HG02852 (cell line): ENCODE data around the gene SLC26A3.

Experiments used
- ATAC-seq: cut with Tn5 transposase; IDR thresholded peaks from one replicate; pipeline ENCODE4 v1.9.1; 2021; ENCODE audit warnings: mild to moderate bottlenecking, moderate library complexity; ENCODE audit not compliant: unreplicated experiment

SLC26A3 gene

GRCh38 chr7:107816011-107816566 is 13.1 kb upstream of the SLC26A3 start:
- no peak for ATAC-seq

- ATAC-seq: peak; percentile 51
These were observed 12.3 kb upstream of the SLC26A3 start for GRCh38 chr7:107815254-107815882.

- no peak for ATAC-seq
These were observed 10.5 kb upstream of the SLC26A3 start for GRCh38 chr7:107813524-107813923.

GRCh38 chr7:107811934-107812333 is 8.9 kb upstream of the SLC26A3 start:
- no peak for ATAC-seq

GRCh38 chr7:107810626-107811025 is 7.6 kb upstream of the SLC26A3 start:
- ATAC-seq: no peak

- ATAC-seq: no peak
These were observed 6.2 kb upstream of the SLC26A3 start for GRCh38 chr7:107809179-107809578.

- no peak for ATAC-seq
These were observed 3.3 kb downstream of the SLC26A3 start for GRCh38 chr7:107799647-107800264.

- ATAC-seq: no peak
These were observed 10.7 kb downstream of the SLC26A3 start for GRCh38 chr7:107792364-107792763.

- ATAC-seq: no peak
These were observed 13.4 kb downstream of the SLC26A3 start for GRCh38 chr7:107789647-107790046.

GRCh38 chr7:107788662-107789061 is 14.4 kb downstream of the SLC26A3 start:
- ATAC-seq: no peak

GRCh38 chr7:107788216-107788615 is 14.8 kb downstream of the SLC26A3 start:
- ATAC-seq: no peak

- no peak for ATAC-seq
These were observed 17.1 kb downstream of the SLC26A3 start for GRCh38 chr7:107785926-107786325.

GRCh38 chr7:107785170-107785569 is 17.9 kb downstream of the SLC26A3 start:
- no peak for ATAC-seq

GRCh38 chr7:107783648-107784047 is 19.4 kb downstream of the SLC26A3 start:
- ATAC-seq: no peak

GRCh38 chr7:107782374-107782773 is 20.6 kb downstream of the SLC26A3 start:
- ATAC-seq: no peak

- no peak for ATAC-seq
These were observed 23.4 kb downstream of the SLC26A3 start for GRCh38 chr7:107779647-107780099.

GRCh38 chr7:107778283-107778682 is 24.7 kb downstream of the SLC26A3 start:
- ATAC-seq: no peak

GRCh38 chr7:107777702-107778101 is 25.3 kb downstream of the SLC26A3 start:
- ATAC-seq: no peak

GRCh38 chr7:107773027-107773426 is 30.0 kb downstream of the SLC26A3 start:
- ATAC-seq: no peak

GRCh38 chr7:107768263-107768662 is 34.8 kb downstream of the SLC26A3 start:
- ATAC-seq: no peak

GRCh38 chr7:107767391-107767790 is 35.6 kb downstream of the SLC26A3 start:
- ATAC-seq: no peak

- ATAC-seq: no peak
These were observed 44.4 kb downstream of the SLC26A3 start for GRCh38 chr7:107758667-107759066.
